H1 (cell line): ENCODE data around the gene GDAP1L1. TPM values are rescaled to one million over a fixed set of nuclear protein-coding genes. Genes with fewer than 3 reads are reported as not detected.

ENCODE experiments used
- CTCF ChIA-PET: fragments of 300-600 bp; sonication (Branson Sonifier 250); formaldehyde crosslinking; loops from one replicate; lab custom pipeline; 2021; ENCODE audit not compliant: partially characterized antibody; lab: Charles Lee
- POLR2A ChIA-PET: fragments of 300-600 bp; sonication (Branson Sonifier 250); formaldehyde crosslinking; loops from one replicate; lab custom pipeline; 2021; ENCODE audit warnings: inconsistent platforms; ENCODE audit not compliant: partially characterized antibody; lab: Charles Lee
- DNase-seq, 2 experiments: peaks; one replicate each; pipeline versions ENCODE4 v3.0.0 to v3.0.0-alpha.2; 2010 to 2022; ENCODE audit warnings: low spot score in 2 of 2, low read depth in 1 of 2, mixed read lengths in 1 of 2
- FAIRE-seq: peaks from 2 replicates; lab custom pipeline; 2011; peaks lifted over from hg19 to GRCh38; lab: Jason Lieb, UNC
- H2AFZ ChIP-seq: 2 replicates; pipeline ENCODE4 v1.8.1; 2012; ENCODE audit warnings: low read length, inconsistent platforms
- H2AK5ac ChIP-seq: 2 replicates; pipeline ENCODE4 v1.6.1; 2013; ENCODE audit warnings: low read depth, low read length
- H2BK120ac ChIP-seq: replicated peaks from 2 replicates; pipeline ENCODE3; 2013; ENCODE audit warnings: low read depth, low read length, inconsistent platforms
- H2BK12ac ChIP-seq: 2 replicates; pipeline ENCODE4 v1.6.1; 2013; ENCODE audit warnings: low read depth, low read length
- H2BK15ac ChIP-seq: 2 replicates; pipeline ENCODE4 v1.6.1; 2013; ENCODE audit warnings: low read length
- H2BK20ac ChIP-seq: 2 replicates; pipeline ENCODE4 v1.6.1; 2013; ENCODE audit warnings: low read length
- H2BK5ac ChIP-seq: 2 replicates; pipeline ENCODE4 v1.6.1; 2013; ENCODE audit warnings: low read depth, low read length
- H3K14ac ChIP-seq: 2 replicates; pipeline ENCODE4 v1.6.1; 2013; ENCODE audit warnings: inconsistent platforms; ENCODE audit not compliant: insufficient read length
- H3K18ac ChIP-seq: 2 replicates; pipeline ENCODE4 v1.6.1; 2013; ENCODE audit warnings: low read length; ENCODE audit errors: extremely low read depth
- H3K23ac ChIP-seq: 2 replicates; pipeline ENCODE4 v1.6.1; 2013; ENCODE audit warnings: inconsistent platforms; ENCODE audit not compliant: insufficient read length
- H3K23me2 ChIP-seq: 2 replicates; pipeline ENCODE4 v1.6.1; 2013; ENCODE audit warnings: low read depth, low read length
- H3K27ac ChIP-seq: 2 replicates; pipeline ENCODE4 v1.6.1; 2011; ENCODE audit warnings: low read depth, low read length, inconsistent platforms
- H3K27me3 ChIP-seq, 4 experiments: replicated peaks in 1 of 4; 1 replicate in 1 of 4; 2 replicates in 3 of 4; pipeline versions ENCODE4 v1.6.1 to v1.8.1; 2011 to 2013; ENCODE audit warnings: low read length in 3 of 4, mild to moderate bottlenecking in 3 of 4, inconsistent platforms in 2 of 4, mixed read lengths in 2 of 4, moderate library complexity in 1 of 4; ENCODE audit not compliant: control insufficient read depth in 3 of 4, insufficient read depth in 3 of 4; ENCODE audit errors: extremely low read depth in 1 of 4
- H3K36me3 ChIP-seq, 4 experiments: 2 replicates each; pipeline versions ENCODE4 v1.6.1 to v1.8.1; 2011 to 2013; ENCODE audit warnings: mild to moderate bottlenecking in 4 of 4, low read length in 3 of 4, moderate library complexity in 2 of 4, control low read depth in 1 of 4, inconsistent platforms in 1 of 4; ENCODE audit not compliant: insufficient read depth in 4 of 4, control insufficient read depth in 2 of 4
- H3K4ac ChIP-seq: replicated peaks from 2 replicates; pipeline ENCODE3; 2013; ENCODE audit warnings: low read length, low read depth, mixed read lengths, inconsistent platforms; ENCODE audit not compliant: insufficient read length
- H3K4me1 ChIP-seq, 4 experiments: replicated peaks in 1 of 4; 1 replicate in 1 of 4; 2 replicates in 3 of 4; pipeline versions ENCODE4 v1.6.1 to v1.8.1; 2011 to 2013; ENCODE audit warnings: low read length in 3 of 4, inconsistent platforms in 2 of 4, mixed read lengths in 1 of 4; ENCODE audit not compliant: insufficient read depth in 4 of 4, control insufficient read depth in 3 of 4
- H3K4me2 ChIP-seq, 2 experiments: 2 replicates each; pipeline versions ENCODE4 v1.6.1 to v1.8.1; 2011 to 2013; ENCODE audit warnings: low read depth in 2 of 2, low read length in 2 of 2, control low read depth in 1 of 2, inconsistent platforms in 1 of 2, mild to moderate bottlenecking in 1 of 2; ENCODE audit not compliant: insufficient read depth in 1 of 2
- H3K4me3 ChIP-seq, 4 experiments: fragments of 200-600, 300-600 bp in 1 of 4; sonication (generic), shearing (Covaris generic), sonication (Bioruptor Twin) in 1 of 4; 2 replicates each; pipeline versions ENCODE4 v1.5.1 to v1.8.1; 2011 to 2016; ENCODE audit warnings: low read length in 4 of 4, low read depth in 3 of 4, control low read depth in 2 of 4, inconsistent platforms in 2 of 4, mild to moderate bottlenecking in 2 of 4, mixed read lengths in 1 of 4, moderate library complexity in 1 of 4; ENCODE audit not compliant: insufficient read depth in 2 of 4; ENCODE audit errors: extremely low read depth in 1 of 4
- H3K56ac ChIP-seq: replicated peaks from 2 replicates; pipeline ENCODE3; 2013; ENCODE audit warnings: low read depth, mild to moderate bottlenecking, mixed read lengths, low read length, inconsistent platforms; ENCODE audit not compliant: insufficient read length
- H3K79me1 ChIP-seq: 2 replicates; pipeline ENCODE4 v1.6.1; 2013; ENCODE audit warnings: low read depth, low read length, control low read depth
- H3K79me2 ChIP-seq, 2 experiments: 2 replicates each; pipeline versions ENCODE4 v1.6.1 to v1.8.1; 2012 to 2013; ENCODE audit warnings: low read length in 2 of 2, mild to moderate bottlenecking in 2 of 2, inconsistent platforms in 1 of 2; ENCODE audit not compliant: insufficient read depth in 2 of 2, control insufficient read depth in 1 of 2
- H3K9ac ChIP-seq, 4 experiments: replicated peaks in 1 of 4; 1 replicate in 1 of 4; 2 replicates in 3 of 4; pipeline versions ENCODE4 v1.6.1 to v1.8.1; 2011 to 2013; ENCODE audit warnings: low read depth in 3 of 4, low read length in 3 of 4, control low read depth in 2 of 4, mild to moderate bottlenecking in 2 of 4, moderate library complexity in 2 of 4, inconsistent platforms in 1 of 4; ENCODE audit errors: extremely low read depth in 1 of 4
- H3K9me3 ChIP-seq, 2 experiments: 2 replicates each; pipeline versions ENCODE4 v1.6.1 to v1.8.1; 2012 to 2013; ENCODE audit warnings: mild to moderate bottlenecking in 2 of 2, moderate library complexity in 2 of 2, control low read depth in 1 of 2, inconsistent platforms in 1 of 2, low read depth in 1 of 2, low read length in 1 of 2, mixed read lengths in 1 of 2; ENCODE audit not compliant: insufficient read depth in 2 of 2
- H4K20me1 ChIP-seq, 2 experiments: replicated peaks in 1 of 2; 2 replicates each; pipeline versions ENCODE3 to v1.8.1; 2011 to 2013; ENCODE audit warnings: inconsistent platforms in 2 of 2, low read length in 2 of 2, mild to moderate bottlenecking in 1 of 2; ENCODE audit not compliant: insufficient read depth in 2 of 2, control insufficient read depth in 1 of 2
- H4K5ac ChIP-seq: 2 replicates; pipeline ENCODE4 v1.6.1; 2013; ENCODE audit warnings: low read length, low read depth, mixed read lengths, inconsistent platforms; ENCODE audit not compliant: insufficient read length
- H4K8ac ChIP-seq: 2 replicates; pipeline ENCODE4 v1.8.0; 2013; ENCODE audit warnings: mild to moderate bottlenecking, moderate library complexity, low read length, inconsistent platforms; ENCODE audit not compliant: insufficient read depth; ENCODE audit errors: extremely low read depth
- H4K91ac ChIP-seq: replicated peaks from 2 replicates; pipeline ENCODE3; 2013; ENCODE audit warnings: low read length, mixed read lengths, inconsistent platforms; ENCODE audit not compliant: insufficient read length
- ATF2 ChIP-seq: IDR thresholded peaks from 2 replicates; pipeline ENCODE4 v1.6.1; 2012; ENCODE audit warnings: low read length, inconsistent platforms
- BACH1 ChIP-seq: IDR thresholded peaks from 2 replicates; pipeline ENCODE4 v1.6.1; 2012; ENCODE audit warnings: low read length, improper control_type of control experiment
- BCL11A ChIP-seq, 2 experiments: IDR thresholded peaks; one replicate each; pipeline ENCODE4 v1.6.1; 2011; ENCODE audit warnings: low read depth in 2 of 2, low read length in 2 of 2, mild to moderate bottlenecking in 2 of 2
- CHD2 ChIP-seq: IDR thresholded peaks from 2 replicates; pipeline ENCODE4 v1.6.1; 2012; ENCODE audit warnings: low read length, improper control_type of control experiment
- EZH2 ChIP-seq: fragments of 200-600 bp; sonication (generic); IDR thresholded peaks from 2 replicates; pipeline ENCODE4 v1.7.1; 2012; ENCODE audit warnings: low read depth, mild to moderate bottlenecking, moderate library complexity, low read length, inconsistent platforms; ENCODE audit not compliant: severe bottlenecking
- GABPA ChIP-seq: IDR thresholded peaks from 2 replicates; pipeline ENCODE4 v1.6.1; 2011; ENCODE audit warnings: mild to moderate bottlenecking, low read length, moderate library complexity, borderline replicate concordance; ENCODE audit not compliant: insufficient read depth
- HDAC6 ChIP-seq: IDR thresholded peaks from one replicate; pipeline ENCODE4 v1.7.1; 2012; ENCODE audit warnings: low read depth, mild to moderate bottlenecking, inconsistent platforms, low read length, moderate library complexity
- JUN ChIP-seq: IDR thresholded peaks from 2 replicates; pipeline ENCODE4 v1.6.1; 2011; ENCODE audit warnings: low read depth, mild to moderate bottlenecking, improper control_type of control experiment, low read length
- KDM1A ChIP-seq: fragments of 200-600, 300-600 bp; sonication (generic); IDR thresholded peaks from 2 replicates; pipeline ENCODE4 v1.7.1; 2016; ENCODE audit warnings: mild to moderate bottlenecking, low read length, borderline replicate concordance
- MAFK ChIP-seq: IDR thresholded peaks from 2 replicates; pipeline ENCODE4 v1.6.1; 2012; ENCODE audit warnings: low read depth, mild to moderate bottlenecking, improper control_type of control experiment, low read length
- SP2 ChIP-seq: IDR thresholded peaks from 2 replicates; pipeline ENCODE4 v1.6.1; 2012; ENCODE audit warnings: mild to moderate bottlenecking, low read length, inconsistent platforms
- TCF12 ChIP-seq: IDR thresholded peaks from 2 replicates; pipeline ENCODE4 v1.6.1; 2011; ENCODE audit warnings: low read depth, mild to moderate bottlenecking, low read length
- YY1 ChIP-seq: IDR thresholded peaks from 2 replicates; pipeline ENCODE4 v1.6.1; 2011; ENCODE audit warnings: low read depth, mild to moderate bottlenecking, low read length
- WGBS, 2 experiments: shearing (Covaris generic) in 1 of 2; methylation state at CpG; one replicate each; pipeline versions ENCODE4 v1.1.6 to v1.1.7; 2013 to 2015; ENCODE audit warnings: low lambda C conversion rate in 2 of 2, mixed read lengths in 2 of 2, inconsistent platforms in 1 of 2, low coverage in 1 of 2, missing lambda C conversion rate in 1 of 2; ENCODE audit not compliant: insufficient replicate concordance in 2 of 2, insufficient coverage in 1 of 2, insufficient read length in 1 of 2; ENCODE audit errors: extremely low coverage in 1 of 2, missing lambda C conversion rate in 1 of 2; 5-methylcytosine and 5-hydroxymethylcytosine counted together
- polyA plus RNA-seq, 7 experiments: library from polyadenylated mRNA; depleted of rRNA in 3 of 7; stranded (reverse) in 5 of 7; unstranded in 2 of 7; fragments of >200 nt in 5 of 7; fragments of 200-250 nt in 2 of 7; gene quantifications; 1 replicate in 5 of 7; 2 replicates in 1 of 7; 4 replicates in 1 of 7; pipeline versions ENCODE4 v1.2.1 to v1.2.3, GENCODE V29; 2011 to 2013; ENCODE audit warnings: missing spikeins in 2 of 7, mixed read lengths in 2 of 7
- total RNA-seq: library from RNA; stranded (reverse); fragmentation: NEBNext Ultra II Directional; extraction: Animal tissue kit (Norgen Biotek cat#: 25700); gene quantifications from 2 replicates; pipeline ENCODE4 v1.2.1, GENCODE V29; 2021

The GDAP1L1 gene
- total and polyA plus RNA-seq, 2 of the 8 experiments (the other 6 are each of a cell fraction or from before 2014, with no cell fraction given) = 8.5 to 63.1 TPM

DNA sequence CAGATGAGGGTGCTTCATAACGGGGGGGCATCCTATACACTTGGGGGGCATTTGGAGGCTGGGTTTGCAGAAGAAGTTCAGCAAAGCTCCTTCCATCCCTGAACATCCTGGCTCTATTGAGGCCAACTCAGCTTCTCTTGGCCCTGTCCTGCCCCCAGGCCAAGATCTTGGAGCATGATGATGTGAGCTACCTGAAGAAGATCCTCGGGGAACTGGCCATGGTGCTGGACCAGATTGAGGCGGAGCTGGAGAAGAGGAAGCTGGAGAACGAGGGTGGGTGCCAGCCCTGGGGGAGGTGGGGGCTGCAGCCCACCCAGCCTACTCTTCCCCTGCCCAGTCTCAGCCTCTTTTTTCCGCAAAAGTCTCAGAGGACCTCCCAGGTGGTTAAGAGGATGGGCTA lies 17.2 kb downstream of the GDAP1L1 start:
- H2BK15ac ChIP-seq = no peak overlapping the region
- DNase-seq (no peak), FAIRE-seq (no peak)
- no peak overlapping the region for H4K91ac ChIP-seq
- no peak overlapping the region for H3K14ac ChIP-seq
- no peak overlapping the region for H2AFZ ChIP-seq
- no peak overlapping the region for H3K4me3 ChIP-seq
- no peak overlapping the region for H2BK5ac ChIP-seq
- H4K5ac ChIP-seq = no peak overlapping the region
- no peaks in the 10 kb centered on the region for H3K9me3 ChIP-seq
- no peaks in the 10 kb centered on the region; a peak in 1 of 8 replicates for H3K36me3 ChIP-seq
- H2BK20ac ChIP-seq = no peak overlapping the region
- no peak overlapping the region for H4K8ac ChIP-seq
- CTCF ChIA-PET = interaction anchor here (0.9 to 4.5 kb wide), 14 partner anchors 11 to 122 kb away, joined by 3 to 31 read pairs (median 4); partner anchors contain the start of genes FITM2 and GDAP1L1
- WGBS, 2 experiments = 77% methylated on average over 5 of the region's 5 CpGs; no CpG with 5 or more reads in 1 of the 2 experiments
- H2AK5ac ChIP-seq = no peak overlapping the region
- H3K27ac ChIP-seq = no peak overlapping the region
- H3K4me1 ChIP-seq = no peaks in the 10 kb centered on the region; a peak in 1 of 7 replicates
- POLR2A ChIA-PET = interaction anchor here (0.6 to 1.2 kb wide), 2 partner anchors 10 to 16 kb away, joined by 3 to 4 read pairs; no protein-coding TSS in a partner anchor
- no peaks in the 10 kb centered on the region for H3K27me3 ChIP-seq
- H2BK12ac ChIP-seq = no peak overlapping the region
- H2BK120ac ChIP-seq = no peak overlapping the region
- H3K18ac ChIP-seq = no peak overlapping the region
- no peaks in the 10 kb centered on the region for H3K23me2 ChIP-seq
- H3K56ac ChIP-seq = no peak overlapping the region
- no peak overlapping the region for H3K4me2 ChIP-seq
- H3K9ac ChIP-seq = no peak overlapping the region
- H4K20me1 ChIP-seq = peaks cover 0 to 1% of the 10 kb centered on the region in 2 experiments
- H3K79me1 ChIP-seq = peaks cover 2% of the 10 kb centered on the region; the same call in 1 of the 2 replicates
- no peak overlapping the region for H3K23ac ChIP-seq
- H3K4ac ChIP-seq = no peak overlapping the region
- H3K79me2 ChIP-seq = no peaks in the 10 kb centered on the region
- TF ChIP-seq TCF12 (no peak), KDM1A (no peak), EZH2 (no peak), MAFK (no peak), BCL11A (IDR thresholded peaks at IDR 0.05; ENCODE audit: low read depth in 2 of 2, low read length in 2 of 2) (no peak), YY1 (no peak), ATF2 (no peak), CHD2 (no peak), HDAC6 (no peak), JUN (no peak), SP2 (no peak), BACH1 (no peak), GABPA (no peak)
